Measurements from ENCODE around the gene NEUROD1.

- TF ChIP-seq CTCF (conservative IDR thresholded peaks at IDR 0.05) (no peak), EZH2 (IDR thresholded peaks at IDR 0.05; ENCODE audit: low read depth) (no peak)
Measured at GRCh38 chr2:181682795-181683517, 2.6 kb upstream of the NEUROD1 start.
